ENCODE measurements around the gene AURKA.

GRCh38 chr20:56414842-56415765 lies 23.1 kb upstream of the AURKA start:
- no peak for TF ChIP-seq EZH2phosphoT487 (IDR thresholded peaks at IDR 0.05; ENCODE audit: borderline replicate concordance, low read depth)
- no peak for TF ChIP-seq ZBTB33 (IDR thresholded peaks at IDR 0.05; ENCODE audit: borderline replicate concordance, low read depth)
- no peak for TF ChIP-seq CTCF (IDR thresholded peaks at IDR 0.05)
- TF ChIP-seq REST (IDR thresholded peaks at IDR 0.05; ENCODE audit: low read depth, low read length) = no peak
- no peak for TF ChIP-seq SIN3A (IDR thresholded peaks at IDR 0.05; ENCODE audit: borderline replicate concordance, low read depth, low read length)
- TF ChIP-seq, protein P1, sequence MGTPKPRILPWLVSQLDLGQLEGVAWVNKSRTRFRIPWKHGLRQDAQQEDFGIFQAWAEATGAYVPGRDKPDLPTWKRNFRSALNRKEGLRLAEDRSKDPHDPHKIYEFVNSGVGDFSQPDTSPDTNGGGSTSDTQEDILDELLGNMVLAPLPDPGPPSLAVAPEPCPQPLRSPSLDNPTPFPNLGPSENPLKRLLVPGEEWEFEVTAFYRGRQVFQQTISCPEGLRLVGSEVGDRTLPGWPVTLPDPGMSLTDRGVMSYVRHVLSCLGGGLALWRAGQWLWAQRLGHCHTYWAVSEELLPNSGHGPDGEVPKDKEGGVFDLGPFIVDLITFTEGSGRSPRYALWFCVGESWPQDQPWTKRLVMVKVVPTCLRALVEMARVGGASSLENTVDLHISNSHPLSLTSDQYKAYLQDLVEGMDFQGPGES (IDR thresholded peaks at IDR 0.05; ENCODE audit: low read depth, low read length) = no peak
- TF ChIP-seq CHD2 (IDR thresholded peaks at IDR 0.05; ENCODE audit: low read length, partially characterized antibody) = no peak
- no peak for TF ChIP-seq FOSL2 (IDR thresholded peaks at IDR 0.05; ENCODE audit: borderline replicate concordance, low read depth)
- no peak for TF ChIP-seq TAF1 (IDR thresholded peaks at IDR 0.05; ENCODE audit: borderline replicate concordance, low read depth, low read length)
- no peak for TF ChIP-seq MAX (IDR thresholded peaks at IDR 0.05; ENCODE audit: low read depth)
- TF ChIP-seq TEAD4 (IDR thresholded peaks at IDR 0.05; ENCODE audit: borderline replicate concordance, insufficient read depth) = no peak
- TF ChIP-seq EP300 (IDR thresholded peaks at IDR 0.05; ENCODE audit: borderline replicate concordance in 1 of 2, low read depth in 1 of 2, low read length in 1 of 2) = no peak
- TF ChIP-seq POLR2AphosphoS5 (IDR thresholded peaks at IDR 0.05; ENCODE audit: low read depth, low read length) = no peak
- TF ChIP-seq RAD21 (IDR thresholded peaks at IDR 0.05; ENCODE audit: low read length) = no peak

All from SK-N-SH (cell line).